GM19438 (cell line): ENCODE measurements around the gene RASL10A.

Experiments
- ATAC-seq: cut with Tn5 transposase; IDR thresholded peaks from one replicate; pipeline ENCODE4 v1.9.1; 2021; ENCODE audit warnings: low read depth; ENCODE audit not compliant: unreplicated experiment

RASL10A gene

GRCh38 chr22:29325356-29325755, 9.9 kb upstream of the RASL10A start:
- ATAC-seq: no peak

GRCh38 chr22:29323641-29324040, 8.1 kb upstream of the RASL10A start:
- ATAC-seq: no peak

- no peak for ATAC-seq
Observed at GRCh38 chr22:29320546-29320945, 5.0 kb upstream of the RASL10A start.

- ATAC-seq: no peak
Observed at GRCh38 chr22:29319072-29319471, 3.6 kb upstream of the RASL10A start.

GRCh38 chr22:29317827-29318454, 2.4 kb upstream of the RASL10A start:
- no peak for ATAC-seq

- ATAC-seq: no peak
Observed at GRCh38 chr22:29316141-29316828, 788 bp upstream of the RASL10A start.

- no peak for ATAC-seq
Observed at GRCh38 chr22:29314537-29315285, 786 bp downstream of the RASL10A start.

GRCh38 chr22:29313576-29314466, 1.7 kb downstream of the RASL10A start:
- ATAC-seq: no peak

GRCh38 chr22:29313126-29313575, 2.3 kb downstream of the RASL10A start:
- no peak for ATAC-seq

- no peak for ATAC-seq
Observed at GRCh38 chr22:29312218-29313125, 3.0 kb downstream of the RASL10A start.

- ATAC-seq: no peak
Observed at GRCh38 chr22:29311464-29312217, 3.9 kb downstream of the RASL10A start.

- no peak for ATAC-seq
Observed at GRCh38 chr22:29310863-29311339, 4.6 kb downstream of the RASL10A start.

GRCh38 chr22:29310065-29310862, 5.2 kb downstream of the RASL10A start:
- no peak for ATAC-seq

GRCh38 chr22:29309332-29310064, 6.0 kb downstream of the RASL10A start:
- no peak for ATAC-seq

- ATAC-seq: no peak
Observed at GRCh38 chr22:29308791-29309262, 6.7 kb downstream of the RASL10A start.

GRCh38 chr22:29308148-29308790, 7.2 kb downstream of the RASL10A start:
- no peak for ATAC-seq
